IMR-90 (cell line): ENCODE data around the gene STARD10. TPM values are rescaled to one million over a fixed set of nuclear protein-coding genes. Genes with fewer than 3 reads are reported as not detected.

Experiments
- ATAC-seq: fragments of 200-7000 bp; cut with Tn5 transposase; 2 replicates; pipeline ENCODE4 v1.9.1; 2020; ENCODE audit warnings: low read depth, mild to moderate bottlenecking, moderate library complexity
- BruUV-seq: library from RNA; stranded (reverse); fragments of 400-500 nt; replicated peaks from 2 replicates; lab custom pipeline; 2021; lab: Mats Ljungman, UMichigan
- CTCF ChIA-PET: fragments of 300-600 bp; formaldehyde crosslinking; extraction: SDS; loops from one replicate; lab custom pipeline; 2021; ENCODE audit warnings: antibody characterized with exemption; lab: Yijun Ruan, JAX
- POLR2A ChIA-PET: fragments of 300-600 bp; sonication (Branson Sonifier 250); formaldehyde crosslinking; loops from one replicate; lab custom pipeline; 2022; ENCODE audit warnings: antibody characterized with exemption; ENCODE audit not compliant: unreplicated experiment; lab: Charles Lee
- DNase-seq: peaks from one replicate; pipeline ENCODE4 v3.0.0; 2013
- H2AFZ ChIP-seq: replicated peaks from 2 replicates; pipeline ENCODE3; 2013; ENCODE audit warnings: low read length, mild to moderate bottlenecking; ENCODE audit not compliant: poor library complexity
- H2AK5ac ChIP-seq: 2 replicates; pipeline ENCODE4 v1.6.1; 2013; ENCODE audit warnings: low read depth, low read length, inconsistent platforms
- H2AK9ac ChIP-seq: replicated peaks from 2 replicates; pipeline ENCODE3; 2013; ENCODE audit warnings: mild to moderate bottlenecking, low read depth, low read length, moderate library complexity; ENCODE audit not compliant: poor library complexity
- H2BK120ac ChIP-seq: 2 replicates; pipeline ENCODE4 v1.6.1; 2013; ENCODE audit warnings: low read depth, low read length, inconsistent platforms
- H2BK15ac ChIP-seq: 3 replicates; pipeline ENCODE4 v1.6.1; 2013; ENCODE audit warnings: low read depth, low read length, inconsistent platforms
- H2BK20ac ChIP-seq: 2 replicates; pipeline ENCODE4 v1.6.1; 2013; ENCODE audit warnings: low read depth, mild to moderate bottlenecking, inconsistent platforms, low read length, moderate library complexity
- H2BK5ac ChIP-seq: 2 replicates; pipeline ENCODE4 v1.6.1; 2013; ENCODE audit warnings: mild to moderate bottlenecking, low read depth, low read length, inconsistent platforms; ENCODE audit not compliant: poor library complexity, severe bottlenecking
- H3K14ac ChIP-seq: replicated peaks from 2 replicates; pipeline ENCODE4 v1.6.1; 2013; ENCODE audit warnings: low read depth, low read length, inconsistent platforms
- H3K18ac ChIP-seq: 2 replicates; pipeline ENCODE4 v1.6.1; 2013; ENCODE audit warnings: low read depth, low read length, control low read depth
- H3K23ac ChIP-seq: 2 replicates; pipeline ENCODE4 v1.6.1; 2013; ENCODE audit warnings: low read depth, low read length, inconsistent platforms
- H3K27ac ChIP-seq: 2 replicates; pipeline ENCODE4 v1.5.1; 2013; ENCODE audit warnings: mild to moderate bottlenecking, control low read depth, low read length; ENCODE audit not compliant: insufficient read depth
- H3K27me3 ChIP-seq: 2 replicates; pipeline ENCODE4 v1.6.1; 2013; ENCODE audit warnings: low read length; ENCODE audit not compliant: control insufficient read depth, insufficient read depth
- H3K36me3 ChIP-seq: 2 replicates; pipeline ENCODE4 v1.6.1; 2013; ENCODE audit warnings: low read length, mixed read lengths; ENCODE audit not compliant: control insufficient read depth, insufficient read depth
- H3K4ac ChIP-seq: 2 replicates; pipeline ENCODE4 v1.6.1; 2013; ENCODE audit warnings: low read depth, low read length, inconsistent platforms
- H3K4me1 ChIP-seq: 2 replicates; pipeline ENCODE4 v1.6.1; 2013; ENCODE audit warnings: low read length, mixed read lengths; ENCODE audit not compliant: control insufficient read depth, insufficient read depth
- H3K4me2 ChIP-seq: 2 replicates; pipeline ENCODE4 v1.6.1; 2013; ENCODE audit warnings: low read depth, mild to moderate bottlenecking, control low read depth, low read length, moderate library complexity
- H3K4me3 ChIP-seq: 2 replicates; pipeline ENCODE4 v1.5.1; 2013; ENCODE audit warnings: low read depth, mild to moderate bottlenecking, control low read depth, low read length, moderate library complexity; ENCODE audit not compliant: insufficient read depth
- H3K56ac ChIP-seq: 2 replicates; pipeline ENCODE4 v1.6.1; 2013; ENCODE audit warnings: low read length, inconsistent platforms; ENCODE audit not compliant: insufficient read depth; ENCODE audit errors: extremely low read depth
- H3K79me1 ChIP-seq, 2 experiments: 2 replicates each; pipeline ENCODE4 v1.6.1; 2013; ENCODE audit warnings: low read length in 2 of 2, inconsistent platforms in 1 of 2, low read depth in 1 of 2
- H3K9ac ChIP-seq: 2 replicates; pipeline ENCODE4 v1.6.1; 2013; ENCODE audit warnings: low read depth, low read length, control low read depth
- H3K9me1 ChIP-seq: 2 replicates; pipeline ENCODE4 v1.6.1; 2013; ENCODE audit warnings: low read length, inconsistent platforms; ENCODE audit not compliant: insufficient read depth
- H3K9me3 ChIP-seq: 2 replicates; pipeline ENCODE4 v1.6.1; 2013; ENCODE audit warnings: low read length; ENCODE audit not compliant: control insufficient read depth, insufficient read depth
- H4K20me1 ChIP-seq: 2 replicates; pipeline ENCODE4 v1.6.1; 2013; ENCODE audit warnings: low read length, inconsistent platforms; ENCODE audit not compliant: insufficient read depth
- H4K5ac ChIP-seq: 2 replicates; pipeline ENCODE4 v1.6.1; 2013; ENCODE audit warnings: mild to moderate bottlenecking, low read depth, low read length, control low read depth
- H4K8ac ChIP-seq, 2 experiments: 2 replicates each; pipeline ENCODE4 v1.6.1; 2013; ENCODE audit warnings: low read depth in 2 of 2, low read length in 2 of 2, control low read depth in 1 of 2, inconsistent platforms in 1 of 2
- H4K91ac ChIP-seq: 2 replicates; pipeline ENCODE4 v1.6.1; 2013; ENCODE audit warnings: low read depth, low read length, inconsistent platforms; ENCODE audit not compliant: insufficient read depth
- RAD21 ChIP-seq: IDR thresholded peaks from 2 replicates; pipeline ENCODE4 v1.6.1; 2012; ENCODE audit warnings: low read length, improper control_type of control experiment
- RFX5 ChIP-seq: IDR thresholded peaks from 2 replicates; pipeline ENCODE4 v1.8.0; 2012; ENCODE audit warnings: low read depth, mild to moderate bottlenecking, low read length, moderate library complexity
- WGBS, 2 experiments: methylation state at CpG; one replicate each; pipeline versions ENCODE4 v1.1.5 to v1.1.7; 2013; ENCODE audit warnings: missing lambda C conversion rate in 2 of 2; ENCODE audit not compliant: insufficient read length in 1 of 2; ENCODE audit errors: extremely low coverage in 2 of 2; 5-methylcytosine and 5-hydroxymethylcytosine counted together
- dilution Hi-C: fragments of 300-500 bp; cut with HindIII; formaldehyde crosslinking; loops from one replicate; pipeline ENCODE4 v1.14.3; 2018; ENCODE audit warnings: low sequenced_read_pairs; ENCODE audit not compliant: unreplicated experiment
- in situ Hi-C: fragments of 300-500 bp; cut with MboI; formaldehyde crosslinking; loops from 3 replicates; pipeline ENCODE4 v1.14.3; 2019; ENCODE audit warnings: low sequenced_read_pairs, inconsistent platforms, mixed read lengths
- intact Hi-C: fragments of 100-400 bp; cut with micrococcal nuclease; formaldehyde crosslinking; loops from 2 replicates; pipeline ENCODE4 v1.10.0; 2022
- polyA plus RNA-seq, 3 experiments: library from polyadenylated mRNA; depleted of rRNA; stranded (reverse); fragments of >200 nt; gene quantifications; 2 replicates each; pipeline ENCODE4 v1.2.3, GENCODE V29; 2012; ENCODE audit warnings: low replicate concordance in 1 of 3
- total RNA-seq: library from RNA; depleted of rRNA; stranded (reverse); fragments of >200 nt; gene quantifications from 2 replicates; pipeline ENCODE4 v1.2.3, GENCODE V29; 2012
- TF ChIP-seq, protein P1 (sequence below): fragments of 150-350 bp; IDR thresholded peaks from 2 replicates; pipeline ENCODE4 v1.6.1; 2017; ENCODE audit warnings: mild to moderate bottlenecking, antibody characterized with exemption, low read length, low read depth

Gene STARD10
- total and polyA plus RNA-seq, 2 of the 4 experiments (the other 2 are of a cell fraction): 23.8 to 37.4 TPM

DNA sequence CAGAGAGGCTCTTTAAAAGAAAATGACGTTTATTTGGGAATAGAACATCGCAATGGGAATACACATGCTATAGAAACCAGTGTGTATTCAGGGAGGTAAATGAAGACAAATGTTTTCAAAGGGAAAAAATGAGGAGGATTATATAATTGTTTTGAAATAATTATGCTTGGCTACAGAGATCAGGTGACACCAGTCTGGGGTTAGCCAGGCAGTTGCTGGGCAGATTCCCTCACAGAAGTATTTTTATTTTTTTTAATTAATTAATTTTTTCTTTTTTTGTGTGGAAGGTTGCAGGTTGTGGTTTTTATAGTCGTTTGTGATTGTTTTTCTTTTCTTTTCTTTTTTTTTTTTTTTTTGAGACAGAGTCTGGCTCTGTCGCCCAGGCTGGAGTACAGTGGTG lies 5.6 kb upstream of the STARD10 start:
- Histone ChIP-seq H3K18ac (no peak overlapping the region), H3K4ac (no peak overlapping the region), H2BK5ac (no peak overlapping the region), H4K8ac (no peak overlapping the region), H3K27me3 (no peaks in the 10 kb centered on the region), H3K23ac (no peak overlapping the region), H4K5ac (no peak overlapping the region), H3K79me1 (no peaks in the 10 kb centered on the region), H2AK5ac (no peak overlapping the region), H3K9me1 (peaks cover under 1% of the 10 kb centered on the region; the same call in 1 of the 2 replicates), H2BK20ac (no peak overlapping the region), H3K9me3 (no peaks in the 10 kb centered on the region), H2AFZ (no peak overlapping the region), H2AK9ac (no peak overlapping the region), H3K4me1 (0 out of 2 replicates have a peak, but pooled peaks cover 2% of the 10 kb centered on the region), H3K27ac (no peak overlapping the region), H3K4me3 (no peak overlapping the region), H3K9ac (no peak overlapping the region), H3K56ac (no peak overlapping the region), H4K20me1 (peaks cover 4% of the 10 kb centered on the region; the same call in 1 of the 2 replicates), H2BK120ac (no peak overlapping the region), H2BK15ac (no peak overlapping the region), H4K91ac (no peak overlapping the region), H3K36me3 (no peaks in the 10 kb centered on the region), H3K14ac (no peak overlapping the region), H3K4me2 (no peak overlapping the region)
- dilution Hi-C loops: no loop called here
- ChIA-PET POLR2A (interaction anchor here (0.6 to 0.7 kb wide), 2 partner anchors 8 to 70 kb away, joined by 3 to 8 read pairs; no protein-coding TSS in a partner anchor), CTCF (no interaction called here)
- intact Hi-C loops: no loop called here
- BruUV-seq: no TSS peak
- TF ChIP-seq RAD21: no peak
- TF ChIP-seq RFX5: peak; percentile 87
- TF ChIP-seq, protein P1, sequence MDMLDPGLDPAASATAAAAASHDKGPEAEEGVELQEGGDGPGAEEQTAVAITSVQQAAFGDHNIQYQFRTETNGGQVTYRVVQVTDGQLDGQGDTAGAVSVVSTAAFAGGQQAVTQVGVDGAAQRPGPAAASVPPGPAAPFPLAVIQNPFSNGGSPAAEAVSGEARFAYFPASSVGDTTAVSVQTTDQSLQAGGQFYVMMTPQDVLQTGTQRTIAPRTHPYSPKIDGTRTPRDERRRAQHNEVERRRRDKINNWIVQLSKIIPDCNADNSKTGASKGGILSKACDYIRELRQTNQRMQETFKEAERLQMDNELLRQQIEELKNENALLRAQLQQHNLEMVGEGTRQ: peak; percentile 30; the same call in 1 of the 2 replicates
- 100% methylated on average over 1 of the region's 4 CpGs; no CpG with 5 or more reads in 1 of the 2 experiments for WGBS, 2 experiments
- in situ Hi-C loops: no loop called here
- ATAC-seq (no peak), DNase-seq (no peak)
